HG02938 (cell line): ENCODE results near the gene PTPRT.

ENCODE experiments used
- ATAC-seq: cut with Tn5 transposase; IDR thresholded peaks from one replicate; pipeline ENCODE4 v1.9.1; 2021; ENCODE audit warnings: mild to moderate bottlenecking, moderate library complexity; ENCODE audit not compliant: unreplicated experiment

The PTPRT gene

GRCh38 chr20:43189554-43190331 lies at the start of gene PTPRT:
Gene PTPRT (minus strand): TSS chr20:43189906. CDS start chr20:43189733, 173 bp downstream.
- no peak for ATAC-seq

DNA sequence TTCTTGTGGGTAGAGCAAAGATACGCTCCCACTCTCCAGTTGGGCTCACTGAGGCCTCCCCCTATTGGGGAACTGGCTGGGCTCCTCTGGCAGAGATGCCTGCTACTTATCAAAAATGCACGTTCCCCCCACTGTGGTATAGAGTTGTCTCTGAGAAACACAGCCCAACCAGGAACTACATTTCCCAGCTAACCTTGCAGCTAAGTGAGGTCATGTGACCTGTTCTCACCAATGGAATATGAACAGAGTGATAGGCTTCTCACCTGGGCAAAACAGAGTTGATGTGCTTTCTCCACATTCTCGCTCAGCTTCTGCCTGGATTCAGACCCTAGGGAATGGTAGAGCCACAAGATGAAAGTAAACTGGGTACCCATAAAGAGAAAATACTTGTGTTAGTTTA lies 49.1 kb upstream of the PTPRT start:
- no peak for ATAC-seq

GRCh38 chr20:43238266-43238665 lies 48.6 kb upstream of the PTPRT start:
- ATAC-seq, result no peak

GRCh38 chr20:43237651-43238168 lies 48.0 kb upstream of the PTPRT start:
- no peak for ATAC-seq

DNA sequence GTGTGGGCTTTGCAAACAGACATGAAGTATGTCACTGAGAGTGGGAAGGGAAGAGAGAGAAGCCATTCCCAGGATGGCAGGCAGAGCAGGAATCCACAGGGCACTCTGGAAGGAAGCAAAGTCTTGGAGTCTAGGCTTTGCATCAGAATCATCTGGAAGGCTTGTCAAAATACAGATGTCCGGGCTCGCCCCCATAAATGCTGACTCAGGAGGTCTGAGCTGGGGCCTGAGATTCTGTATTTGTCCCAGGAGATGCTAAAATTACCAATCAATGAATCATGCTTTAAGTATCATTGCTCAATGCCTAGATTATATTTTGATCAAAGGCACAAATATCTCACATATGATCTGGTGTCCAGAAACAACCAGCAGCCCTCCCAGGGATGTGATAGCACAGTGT lies 46.3 kb upstream of the PTPRT start:
- ATAC-seq, result no peak

DNA sequence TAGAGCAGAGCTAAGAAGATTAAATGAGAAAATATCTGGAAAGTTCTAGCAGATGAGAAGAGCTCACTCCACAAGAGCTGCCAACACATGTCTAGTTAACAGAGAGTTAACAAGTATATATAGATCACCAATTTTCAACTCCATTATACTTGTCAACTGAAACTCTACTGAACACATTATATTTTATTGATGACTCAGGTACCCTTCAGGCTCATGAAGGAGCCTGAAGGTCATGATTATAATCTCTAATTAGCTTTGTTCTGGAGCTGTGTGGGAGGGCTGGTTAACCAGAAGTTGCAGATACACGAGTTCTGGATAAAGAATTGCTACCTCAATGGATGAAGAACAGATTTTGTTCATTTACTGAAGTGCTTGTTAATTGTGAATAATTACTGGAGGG lies 42.1 kb upstream of the PTPRT start:
- ATAC-seq, result no peak

GRCh38 chr20:43229696-43230095 lies 40.0 kb upstream of the PTPRT start:
- no peak for ATAC-seq

DNA sequence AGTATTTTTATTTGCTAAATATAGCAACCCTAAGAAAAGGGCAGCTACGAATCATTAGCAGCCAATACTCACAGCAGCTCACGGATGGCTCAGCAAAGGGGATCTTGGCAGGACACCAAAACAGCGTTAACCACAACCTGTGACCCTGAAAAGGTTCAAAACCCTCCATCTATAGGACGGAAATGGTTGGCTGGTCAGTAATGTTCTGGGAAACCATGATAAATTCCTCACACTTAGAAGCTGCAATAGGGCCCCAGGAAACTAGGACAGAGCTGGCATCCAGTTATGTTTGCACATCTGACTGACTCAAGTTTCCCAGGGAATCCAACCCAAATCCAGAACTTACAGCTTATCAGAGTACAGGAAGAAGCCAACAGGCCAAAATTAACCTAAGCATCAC lies 30.9 kb upstream of the PTPRT start:
- ATAC-seq, result no peak

GRCh38 chr20:43210901-43211300 lies 21.2 kb upstream of the PTPRT start:
- no peak for ATAC-seq

GRCh38 chr20:43209831-43210230 lies 20.1 kb upstream of the PTPRT start:
- no peak for ATAC-seq

DNA sequence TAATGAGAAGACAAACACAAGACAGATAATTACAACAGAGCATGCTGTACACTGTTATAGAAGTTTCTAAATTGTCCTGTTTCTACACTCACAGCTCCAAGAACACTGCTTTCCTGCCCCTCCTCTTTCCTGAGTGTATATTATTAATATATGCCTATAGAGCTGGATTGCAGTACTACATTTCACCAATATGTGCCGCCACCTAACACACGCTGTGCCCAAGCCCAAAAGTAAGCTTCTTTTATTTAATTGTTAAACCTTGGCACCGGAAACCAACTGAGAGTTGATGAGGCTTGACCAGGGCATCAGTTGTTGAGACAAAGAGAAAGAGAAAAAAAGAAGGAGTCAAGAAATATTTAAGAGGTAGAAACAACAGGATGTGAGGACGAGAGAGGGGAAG lies 16.0 kb upstream of the PTPRT start:
- no peak for ATAC-seq

- ATAC-seq, result no peak
Observed at GRCh38 chr20:43202100-43202499, 12.4 kb upstream of the PTPRT start.

DNA sequence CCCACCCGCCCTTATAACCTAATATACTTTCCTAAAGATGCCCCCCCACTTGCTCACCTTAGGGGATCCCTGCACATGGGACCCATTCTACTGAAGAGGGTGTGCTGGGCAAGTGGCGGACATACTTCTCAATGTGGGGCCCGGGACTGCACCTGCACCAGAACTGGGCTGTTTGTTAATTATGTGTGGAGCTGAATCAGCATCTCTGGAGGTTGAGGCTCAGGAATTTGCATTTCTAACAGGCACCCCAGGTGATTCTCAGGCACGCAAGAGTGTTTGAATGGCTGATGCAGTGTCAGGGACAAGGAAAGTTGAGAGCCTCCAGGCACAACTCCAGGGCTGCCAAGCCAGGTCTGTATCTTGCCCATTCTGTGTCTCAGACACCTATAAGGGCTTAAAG lies 8.9 kb upstream of the PTPRT start:
- ATAC-seq, result no peak

DNA sequence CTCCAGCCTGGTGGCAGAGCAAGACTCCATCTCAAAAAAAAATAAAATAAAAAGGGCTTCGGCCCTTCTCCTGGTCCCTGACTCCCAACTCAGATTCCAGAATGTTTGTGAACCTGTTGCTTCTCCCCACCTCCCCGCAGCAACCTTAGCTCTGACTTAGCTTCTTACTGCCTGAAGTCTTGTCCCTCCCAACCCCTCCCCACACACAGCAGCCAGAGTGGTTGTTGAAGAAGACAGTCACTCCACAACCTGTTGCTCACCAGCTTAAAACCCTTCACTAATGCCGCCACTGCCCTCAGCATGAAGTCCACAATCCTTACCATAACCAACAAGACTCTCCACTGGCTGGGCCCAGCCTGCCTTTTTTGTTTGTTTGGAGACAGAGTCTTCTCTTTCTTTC lies 6.5 kb upstream of the PTPRT start:
- ATAC-seq, result no peak

GRCh38 chr20:43194137-43194536 lies 4.4 kb upstream of the PTPRT start:
- no peak for ATAC-seq

GRCh38 chr20:43193443-43193842 lies 3.7 kb upstream of the PTPRT start:
- ATAC-seq, result no peak

DNA sequence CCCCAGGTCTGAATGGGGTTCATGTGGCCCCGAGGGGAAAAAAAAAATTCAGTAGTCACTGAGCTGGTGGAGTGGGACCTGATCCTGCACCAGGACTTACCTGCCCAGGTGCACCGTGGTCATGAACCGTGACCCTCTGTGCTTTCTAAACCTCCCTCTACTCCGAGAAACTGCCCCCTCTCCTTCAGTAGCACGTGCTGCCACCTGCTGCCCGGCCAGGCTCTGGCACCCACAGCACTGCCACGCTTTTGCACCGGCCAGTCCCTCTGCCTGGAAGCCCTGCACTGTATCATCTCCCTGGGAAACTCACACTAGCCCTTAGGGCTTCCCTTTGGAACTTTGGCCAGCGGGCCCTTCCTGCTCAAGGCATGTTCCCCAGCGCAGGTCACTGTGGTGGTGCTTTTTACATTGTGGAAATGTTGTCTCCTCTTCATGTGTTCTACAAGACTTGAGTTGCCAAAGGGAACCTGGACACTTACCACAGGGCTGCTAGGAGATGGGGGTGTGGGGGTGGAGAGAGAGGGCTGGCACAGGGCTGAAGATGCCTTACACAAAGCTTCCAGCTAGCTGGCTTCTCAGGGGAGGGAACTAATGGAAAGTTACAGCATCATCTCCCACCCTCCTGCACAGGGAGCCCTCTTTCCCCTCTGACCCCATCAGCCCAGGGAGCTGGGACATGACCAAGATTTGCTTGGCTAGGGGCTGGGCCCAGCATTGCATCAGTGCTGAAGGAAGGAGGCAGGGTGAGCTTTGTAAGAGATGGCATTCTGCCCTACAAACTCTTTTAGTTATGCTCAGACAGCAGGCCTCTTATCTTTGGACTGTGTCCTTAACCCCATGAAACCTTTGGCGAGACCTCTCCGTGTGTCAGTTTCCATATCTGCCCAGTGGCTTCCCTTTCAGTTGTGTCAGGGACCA lies 2.5 kb upstream of the PTPRT start:
- ATAC-seq, result no peak

GRCh38 chr20:43191143-43191542 lies 1.4 kb upstream of the PTPRT start:
- ATAC-seq, result no peak

DNA sequence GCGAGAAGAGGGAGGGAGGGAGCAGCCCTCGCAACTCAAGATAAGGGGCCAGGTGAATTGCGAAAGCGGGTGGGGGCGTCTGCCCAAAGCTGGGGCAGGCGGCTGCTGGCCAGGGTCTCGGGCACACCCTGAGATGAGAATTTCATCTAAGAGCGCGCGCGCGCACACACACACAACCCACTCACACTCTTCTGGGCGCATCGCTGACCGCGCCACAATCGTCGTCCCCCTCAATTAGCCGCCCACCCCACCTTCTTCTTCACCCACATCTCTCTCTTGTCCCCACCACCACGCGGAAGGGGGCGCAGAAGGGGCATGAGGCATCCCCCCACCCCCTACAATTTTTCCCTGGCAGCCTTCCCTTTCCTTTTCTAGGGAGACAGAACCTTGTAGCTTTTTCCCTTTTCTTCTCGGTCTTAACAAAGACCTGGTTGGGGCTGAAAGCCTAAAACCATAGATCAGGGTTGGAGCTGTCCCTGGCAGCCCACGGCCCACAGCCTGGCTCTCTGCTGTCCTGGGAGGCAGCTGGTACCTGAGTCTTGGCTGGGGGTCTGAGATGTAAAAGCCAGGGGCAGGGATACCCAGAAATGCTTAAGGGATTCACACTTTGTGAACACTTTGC lies 737 bp upstream of the PTPRT start:
- no peak for ATAC-seq

- no peak for ATAC-seq
Observed at GRCh38 chr20:43188861-43189553, 699 bp downstream of the PTPRT start.

- no peak for ATAC-seq
Observed at GRCh38 chr20:43188234-43188653, 1.5 kb downstream of the PTPRT start.
